ENCODE measurements around the gene GCNT2.
"Not testable (repeated sequence)": the region's sequence is repeated elsewhere in the genome, so short reads cannot be mapped to it uniquely, and the experiment has no call there.

Gene GCNT2

DNA sequence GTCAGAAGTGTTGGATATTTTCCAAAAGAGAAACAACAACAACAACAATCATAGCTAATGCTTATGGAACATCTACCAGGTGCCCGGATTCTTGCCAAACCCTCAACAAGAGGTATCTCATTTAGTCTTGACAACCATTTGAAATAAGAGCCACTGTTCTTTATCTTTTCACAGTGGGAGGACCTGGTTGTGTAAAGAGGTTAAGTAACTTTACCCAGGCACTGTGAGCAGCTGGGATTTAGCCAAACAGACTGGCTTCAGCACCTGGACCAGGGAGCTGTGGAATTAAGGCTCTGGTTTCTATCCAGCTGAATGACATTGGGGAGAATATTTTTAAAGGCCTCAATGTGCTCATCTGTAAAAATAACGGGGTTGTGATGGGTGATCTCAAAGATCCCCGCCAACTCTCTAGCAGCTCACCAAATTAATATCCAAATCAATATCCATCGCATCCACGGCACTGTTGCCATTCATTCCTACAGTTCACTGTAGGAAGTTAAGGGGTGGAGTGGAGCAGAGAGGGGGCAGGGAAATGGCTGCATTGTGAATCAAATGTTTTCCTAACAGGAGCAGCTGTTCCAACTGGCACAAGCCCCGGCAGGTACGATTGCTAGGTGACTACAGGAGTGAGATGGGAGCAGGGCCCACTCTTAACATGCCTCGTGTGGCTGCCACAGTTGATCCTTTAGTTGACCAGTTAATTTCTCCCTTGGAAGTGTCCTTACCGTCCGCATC is 61.8 kb downstream of the GCNT2 start:
- no peak for DNase-seq

DNA sequence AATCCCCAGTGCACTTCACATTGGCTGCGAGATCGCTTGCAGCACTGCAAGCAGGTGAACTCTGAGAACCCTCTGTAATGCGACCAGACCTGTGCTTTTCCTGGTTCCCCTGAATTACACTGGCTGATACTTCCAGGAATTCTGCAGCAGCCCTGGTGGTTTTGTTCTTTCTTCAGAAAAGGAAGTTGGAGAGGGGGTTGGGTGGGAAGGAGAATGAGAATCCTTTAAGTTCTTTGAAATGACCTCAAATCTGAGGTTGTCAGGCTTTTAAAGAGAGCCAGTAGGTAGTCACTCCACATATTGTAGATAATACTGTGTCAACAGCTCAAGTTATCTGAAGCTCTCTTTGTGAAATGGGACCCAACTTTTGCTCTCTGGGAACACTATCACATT is 62.4 kb downstream of the GCNT2 start:
- DNase-seq: no peak

DNA sequence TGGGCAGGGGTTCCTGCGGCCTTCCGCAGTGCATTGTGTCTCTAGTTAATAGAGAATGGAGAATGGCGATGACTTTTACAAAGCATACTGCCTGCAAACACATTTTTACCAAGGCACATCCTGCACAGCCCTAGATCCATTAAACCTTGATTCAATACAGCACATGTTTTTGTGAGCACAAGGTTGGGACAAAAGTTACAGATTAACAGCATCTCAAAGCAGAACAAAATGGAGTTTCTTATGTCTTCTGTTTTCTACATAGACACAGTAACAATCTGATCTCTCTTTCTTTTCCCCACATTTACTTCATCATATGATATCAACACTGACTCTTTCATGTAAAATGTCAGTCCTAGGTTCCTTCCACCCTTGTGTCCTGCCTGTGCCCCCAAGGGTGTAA is 63.5 kb downstream of the GCNT2 start:
- DNase-seq: no peak

DNA sequence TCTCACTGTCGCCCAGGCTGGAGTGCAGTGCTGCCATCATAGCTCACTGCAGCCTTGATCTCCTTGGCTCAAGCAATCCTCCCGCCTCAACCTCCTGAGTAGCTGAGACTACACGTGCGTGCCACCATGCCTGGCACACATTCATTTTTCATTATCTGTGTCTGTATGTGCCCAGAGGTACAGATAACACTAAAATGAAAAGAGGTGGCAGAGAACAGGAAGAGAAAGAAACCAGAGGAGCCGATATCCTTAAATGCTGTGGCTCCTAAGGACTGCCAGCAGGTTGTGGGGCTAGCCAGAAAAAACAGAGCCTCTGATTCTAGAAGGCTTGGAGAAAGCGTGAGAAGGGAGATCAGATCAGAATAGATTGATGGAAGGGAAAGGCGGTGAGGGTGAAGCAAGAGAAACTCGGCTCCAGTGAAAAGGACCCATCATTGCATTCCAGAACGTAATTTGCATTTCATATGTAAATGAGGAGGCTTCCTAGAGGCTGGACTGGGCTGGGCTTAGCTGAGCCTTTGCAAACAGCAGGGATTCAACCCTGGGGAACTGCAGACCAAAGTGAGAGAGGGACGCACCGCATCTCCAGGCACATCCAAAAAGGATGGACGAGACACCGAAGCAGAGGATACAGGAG is 64.2 kb downstream of the GCNT2 start:
- no peak for DNase-seq

DNA sequence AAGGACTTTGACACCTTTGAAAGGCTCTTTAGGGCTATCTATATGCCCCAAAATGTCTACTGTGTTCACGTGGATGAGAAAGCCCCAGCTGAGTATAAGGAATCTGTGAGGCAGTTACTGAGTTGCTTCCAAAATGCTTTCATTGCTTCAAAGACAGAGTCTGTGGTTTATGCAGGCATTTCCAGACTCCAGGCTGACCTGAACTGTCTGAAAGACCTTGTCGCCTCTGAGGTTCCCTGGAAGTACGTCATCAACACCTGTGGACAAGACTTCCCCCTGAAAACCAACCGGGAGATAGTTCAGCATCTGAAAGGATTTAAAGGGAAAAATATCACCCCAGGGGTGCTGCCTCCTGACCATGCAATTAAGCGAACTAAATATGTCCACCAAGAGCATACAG is 65.2 kb downstream of the GCNT2 start:
- DNase-seq: no peak

DNA sequence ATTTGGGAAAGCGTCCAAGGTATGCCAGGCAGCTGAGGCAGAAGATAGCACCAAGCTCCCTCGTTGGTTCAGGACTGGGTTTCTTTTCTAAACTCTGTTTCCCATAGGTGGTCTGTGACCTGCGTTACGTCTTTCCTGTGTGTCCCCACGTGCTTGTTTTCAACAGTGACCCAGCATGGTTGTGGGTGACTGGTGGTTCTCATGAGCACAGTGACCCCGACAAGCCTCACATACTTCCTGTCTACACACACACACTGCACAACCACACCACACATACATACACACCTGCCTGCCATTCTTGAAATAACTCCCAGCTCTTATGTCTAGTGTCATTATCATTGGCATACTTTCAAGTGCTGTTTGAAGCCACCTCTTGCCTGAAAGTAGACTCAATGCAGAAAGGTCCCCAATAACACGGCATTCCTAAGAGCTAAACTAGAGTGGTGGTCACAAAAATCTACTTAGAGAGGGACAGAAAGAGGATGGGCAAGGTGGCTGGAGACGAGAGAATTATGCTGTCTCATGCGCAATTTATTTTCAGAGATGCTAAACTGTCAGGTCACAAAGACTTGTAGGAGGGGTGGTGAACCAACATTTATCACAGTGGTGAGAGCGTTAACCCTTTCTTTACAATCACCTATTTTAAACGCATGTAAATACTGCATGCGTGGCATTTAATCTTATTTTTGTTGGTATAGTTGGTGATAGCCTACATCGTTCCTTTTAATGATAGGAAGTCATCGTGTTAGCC is 66.7 kb downstream of the GCNT2 start:
- peak in 1 of 2 donors; percentile 7 for DNase-seq

DNA sequence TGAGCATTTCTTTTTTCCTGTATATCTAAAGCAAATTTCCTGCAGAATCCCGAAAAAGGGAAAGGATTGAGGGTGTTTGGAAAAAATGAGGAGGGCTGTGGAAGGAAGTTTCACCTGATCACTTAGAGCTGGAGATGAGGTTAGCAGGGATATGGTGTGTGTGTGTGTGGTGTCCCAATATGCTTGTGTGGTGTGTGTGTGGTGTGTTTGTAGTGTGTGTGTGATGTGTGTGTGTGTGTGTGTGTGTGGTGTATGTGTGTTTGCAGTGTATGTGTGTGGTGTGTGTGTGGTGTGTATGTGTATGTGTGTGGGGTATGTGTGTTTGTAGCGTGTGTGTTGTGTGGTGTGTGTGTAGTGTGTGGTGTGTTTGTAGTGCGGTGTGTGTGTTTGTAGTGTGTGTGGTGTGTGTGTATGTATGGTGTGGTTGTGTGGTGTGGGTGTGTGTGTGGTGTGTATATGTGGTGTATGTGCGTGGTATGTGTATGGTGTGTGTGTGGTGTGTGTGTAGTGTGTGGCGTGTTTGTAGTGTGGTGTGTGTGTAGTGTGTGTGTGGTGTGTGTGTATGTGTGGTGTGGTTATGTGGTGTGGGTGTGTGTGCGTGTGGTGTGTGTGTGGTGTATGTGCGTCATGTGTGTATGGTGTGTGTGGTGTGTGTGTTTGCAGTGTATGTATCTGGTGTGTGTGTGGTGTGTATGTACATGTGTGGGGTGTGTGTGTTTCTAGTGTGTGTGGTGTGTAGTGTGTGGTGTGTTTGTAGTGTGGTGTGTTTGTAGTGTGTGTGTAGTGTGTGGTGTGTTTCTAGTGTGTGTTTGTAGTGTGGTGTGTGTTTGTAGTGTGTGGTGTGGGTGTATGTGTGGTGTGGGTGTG is 67.6 kb downstream of the GCNT2 start:
- no peak for DNase-seq

DNA sequence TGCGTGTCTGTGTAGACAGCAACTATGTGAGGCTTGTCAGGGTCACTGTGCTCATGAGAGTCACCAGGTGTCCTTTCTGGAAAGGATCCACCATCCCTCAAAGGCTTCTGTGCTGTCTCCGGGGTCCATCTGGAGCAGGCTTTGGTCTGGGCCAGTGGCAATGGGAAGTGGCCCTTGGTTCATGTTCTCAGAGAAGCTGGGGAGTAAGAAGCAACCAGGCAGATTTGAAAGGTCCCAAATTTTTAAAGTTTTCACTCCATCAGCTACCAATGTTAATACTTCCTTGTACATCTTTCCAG is 68.2 kb downstream of the GCNT2 start:
- DNase-seq: no peak

DNA sequence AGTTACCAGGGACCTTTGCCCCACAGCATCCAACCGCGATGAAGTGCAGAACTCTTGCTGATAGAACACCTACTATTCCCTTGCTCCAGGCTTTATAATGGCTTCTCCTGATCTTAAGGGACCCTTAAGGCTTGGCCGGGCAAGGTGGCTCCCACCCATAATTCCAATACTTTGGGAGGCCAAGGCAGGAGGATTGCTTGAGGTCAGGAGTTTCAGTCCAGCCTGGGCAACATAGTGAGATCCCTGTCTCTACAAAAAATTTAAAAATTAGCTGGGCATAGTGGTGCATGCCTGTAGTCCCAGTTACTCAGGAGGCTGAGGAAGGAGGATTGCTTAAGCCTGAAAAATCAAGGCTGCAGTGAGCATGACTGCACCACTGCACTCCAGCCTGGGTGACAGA is 68.8 kb downstream of the GCNT2 start:
- no peak for DNase-seq

DNA sequence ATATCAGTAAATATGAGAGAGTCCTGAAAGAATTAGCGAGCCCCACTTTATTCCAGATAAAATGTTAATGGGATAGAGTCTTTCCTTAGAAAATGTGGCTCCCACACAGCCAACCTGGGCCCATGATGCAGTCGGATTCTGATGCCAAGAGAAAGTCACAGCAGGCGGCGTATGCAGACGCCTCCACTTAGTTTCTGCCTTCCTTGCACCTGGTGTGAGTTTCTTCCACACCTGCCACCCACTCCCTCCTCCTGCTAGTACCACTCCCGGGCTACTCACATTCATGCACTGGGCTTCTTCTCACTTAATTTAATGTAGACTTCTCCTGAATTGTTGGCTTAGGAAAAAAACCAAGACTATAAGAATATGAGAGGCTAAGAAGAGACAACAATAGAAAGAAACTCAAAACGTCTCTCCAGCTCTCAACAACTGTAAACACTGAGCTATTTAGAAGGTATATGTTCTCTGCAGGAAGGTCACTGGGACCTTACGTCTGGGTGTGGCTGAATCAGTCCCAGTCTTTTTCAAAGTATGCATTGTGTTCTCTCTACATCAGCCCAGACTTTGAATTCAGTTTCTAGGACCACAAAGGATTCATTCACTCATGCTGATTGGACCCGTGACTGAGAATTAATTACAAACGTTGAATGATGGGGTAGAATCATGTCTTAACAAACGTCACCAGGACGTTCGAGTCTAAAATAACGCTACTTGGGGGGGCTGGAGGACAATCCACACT is 70.4 kb downstream of the GCNT2 start:
- DNase-seq: no peak

DNA sequence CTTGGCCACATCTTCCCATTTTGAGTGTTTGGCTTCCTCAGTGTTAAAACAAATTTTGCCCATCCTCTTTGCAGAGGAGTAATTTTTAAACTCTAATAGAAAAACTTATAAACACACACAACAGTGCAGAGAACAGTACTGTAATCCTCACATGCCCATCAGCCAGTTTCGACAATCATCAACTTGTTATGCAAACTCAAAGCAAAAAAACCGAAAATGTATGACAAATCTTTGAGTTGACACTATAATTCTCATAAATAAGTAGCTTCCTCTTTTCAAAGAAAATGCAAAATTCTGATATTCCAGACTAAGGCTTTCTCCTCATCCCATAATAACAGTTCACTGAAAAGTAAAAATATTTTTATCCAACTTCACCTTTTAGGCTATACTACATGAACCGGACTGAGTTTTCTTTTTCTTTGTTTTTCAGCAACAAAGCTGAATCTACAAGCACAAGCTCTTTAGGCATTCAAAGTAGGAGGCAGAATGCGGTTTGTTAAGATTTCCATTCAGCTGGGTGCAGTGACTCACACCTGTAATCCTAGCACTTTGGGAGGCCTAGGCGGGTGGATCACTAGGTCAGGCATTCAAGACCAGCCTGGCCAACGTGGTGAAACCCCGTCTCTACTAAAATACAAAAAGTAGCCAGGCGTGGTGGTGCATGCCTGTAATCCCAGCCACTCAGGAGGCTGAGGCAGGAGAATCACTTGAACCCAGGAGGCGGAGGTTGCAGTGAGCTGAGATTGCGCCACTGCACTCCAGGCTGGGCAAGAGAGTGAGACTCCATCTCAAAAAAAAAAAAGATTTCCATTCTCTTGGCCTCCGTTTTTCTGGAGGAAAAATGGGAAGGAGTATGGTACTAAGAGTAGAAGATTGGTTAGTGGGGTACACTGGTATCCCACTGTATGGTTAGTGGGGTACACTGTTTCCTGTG is 74.8 kb downstream of the GCNT2 start:
- peak in 1 of 2 donors; percentile 26 for DNase-seq

DNA sequence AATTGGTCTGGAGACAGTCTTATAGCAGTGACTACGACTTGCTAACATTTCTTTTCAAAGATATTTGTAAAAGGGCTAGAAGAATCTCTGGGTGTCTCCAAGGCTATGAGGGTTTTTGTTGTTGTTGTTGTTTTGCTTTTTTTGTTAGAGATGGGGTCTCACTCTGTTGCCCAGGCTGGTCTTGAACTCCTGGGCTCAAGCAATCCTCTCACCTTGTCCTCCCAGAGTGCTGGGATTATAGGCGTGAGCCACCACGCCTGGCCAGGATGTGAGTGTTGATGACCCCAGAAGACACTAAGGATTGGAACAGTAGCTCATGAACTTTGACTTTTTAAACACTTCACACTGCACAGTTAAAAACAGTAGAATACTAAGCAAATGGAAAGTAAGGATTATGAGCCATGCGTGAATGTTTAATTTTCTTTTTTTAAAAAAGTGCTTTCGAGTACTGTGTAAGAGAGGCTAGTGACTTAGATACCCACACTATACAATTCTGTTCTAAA is 76.4 kb downstream of the GCNT2 start:
- DNase-seq: no peak

DNA sequence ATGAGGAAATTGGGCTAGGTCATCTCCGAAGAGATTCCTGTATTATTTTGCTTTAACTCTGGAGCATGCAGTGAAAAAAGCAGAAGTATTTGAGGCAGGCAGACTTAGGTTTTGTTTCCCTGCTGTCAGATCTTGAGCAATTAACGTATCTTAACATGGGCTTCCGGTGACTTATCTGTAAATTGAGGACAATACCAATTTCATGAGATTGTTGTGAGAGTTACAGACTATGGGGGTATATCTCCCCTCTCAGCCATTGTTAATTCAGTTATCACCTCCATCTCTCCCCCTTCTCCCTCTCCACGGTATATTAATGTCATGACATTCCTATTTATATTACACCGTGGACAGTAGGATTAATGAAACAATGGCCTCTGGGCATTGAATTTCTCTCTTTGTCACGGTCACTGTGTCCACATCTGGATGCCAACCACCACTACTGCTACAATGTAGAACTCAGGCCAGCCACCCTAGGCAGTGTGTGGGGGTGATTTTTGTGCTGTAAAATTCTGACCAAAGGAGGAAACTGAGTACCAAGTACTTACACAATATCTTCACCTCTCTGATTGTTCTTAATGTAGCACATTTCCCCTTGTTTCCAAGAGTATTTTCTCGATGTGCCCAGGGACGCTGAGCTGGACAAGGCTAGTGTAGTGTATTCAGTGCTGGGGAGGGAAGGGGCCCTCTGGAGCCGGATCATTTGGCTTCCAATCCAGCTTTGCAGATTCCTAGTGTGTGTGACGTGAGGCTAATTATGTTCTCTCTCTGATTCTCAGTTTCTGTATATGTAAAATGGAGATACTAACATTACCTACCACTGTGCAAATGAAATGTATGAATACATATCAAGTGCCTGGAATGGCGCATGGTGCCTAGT is 77.2 kb downstream of the GCNT2 start:
- no peak for DNase-seq

DNA sequence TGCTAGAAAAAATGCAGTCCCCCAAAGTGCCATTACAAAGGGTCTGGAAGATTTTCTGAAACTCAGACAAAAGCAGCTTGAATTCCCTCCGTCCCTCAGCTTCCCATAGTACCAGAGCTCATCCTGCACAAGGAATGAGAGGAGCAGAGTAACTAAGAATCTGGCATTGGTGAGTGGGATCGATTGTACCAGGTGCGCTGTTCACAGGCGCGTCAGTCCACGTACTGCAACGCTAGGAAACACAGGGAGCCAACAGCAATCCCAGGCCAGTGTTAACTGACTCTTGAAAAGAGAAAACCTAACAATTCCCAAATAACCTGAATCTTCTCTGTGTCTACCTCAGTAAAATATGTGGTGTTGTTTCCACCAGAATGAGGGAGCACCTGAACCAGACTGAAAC is 77.9 kb downstream of the GCNT2 start:
- no peak for DNase-seq

DNA sequence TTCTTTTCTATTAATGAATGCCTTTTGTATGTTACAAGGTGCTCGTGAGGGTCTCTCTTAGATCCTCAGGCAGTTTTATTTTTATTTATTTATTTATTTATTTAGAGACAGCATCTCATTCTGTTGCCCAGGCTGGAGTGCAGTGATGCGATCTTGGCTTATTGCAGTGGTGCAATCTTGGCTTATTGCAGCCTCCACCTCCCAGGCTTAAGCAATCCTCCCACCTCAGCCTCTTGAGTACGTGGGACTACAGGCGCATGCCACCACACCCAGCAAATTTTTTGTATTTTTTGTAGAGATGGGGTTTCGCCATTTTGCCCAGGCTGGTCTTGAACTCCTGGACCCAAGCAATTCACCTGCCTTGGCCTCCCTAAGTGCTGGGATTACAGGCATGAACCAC is 79.5 kb downstream of the GCNT2 start:
- not testable (repeated sequence) for DNase-seq

DNA sequence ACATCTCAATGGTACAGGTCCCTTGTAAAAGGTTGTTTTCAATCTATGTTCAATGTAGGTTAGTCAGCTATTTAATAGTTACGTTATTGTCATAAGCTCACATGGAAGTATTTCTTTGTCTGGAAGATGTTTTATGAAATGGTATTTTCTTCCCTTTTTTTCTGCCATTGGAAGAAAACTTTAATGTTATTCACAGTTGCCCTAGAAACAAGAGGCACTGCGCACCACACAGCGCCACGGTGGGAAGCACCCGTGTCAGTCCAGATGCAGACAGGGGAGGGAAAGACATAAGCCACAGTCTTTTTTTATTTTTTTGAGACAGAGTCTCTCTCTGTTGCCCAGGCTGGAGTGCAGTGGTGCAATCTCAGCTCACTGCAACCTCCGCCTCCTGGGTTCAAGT is 82.1 kb downstream of the GCNT2 start:
- DNase-seq: peak in 1 of 2 donors; percentile 57

DNA sequence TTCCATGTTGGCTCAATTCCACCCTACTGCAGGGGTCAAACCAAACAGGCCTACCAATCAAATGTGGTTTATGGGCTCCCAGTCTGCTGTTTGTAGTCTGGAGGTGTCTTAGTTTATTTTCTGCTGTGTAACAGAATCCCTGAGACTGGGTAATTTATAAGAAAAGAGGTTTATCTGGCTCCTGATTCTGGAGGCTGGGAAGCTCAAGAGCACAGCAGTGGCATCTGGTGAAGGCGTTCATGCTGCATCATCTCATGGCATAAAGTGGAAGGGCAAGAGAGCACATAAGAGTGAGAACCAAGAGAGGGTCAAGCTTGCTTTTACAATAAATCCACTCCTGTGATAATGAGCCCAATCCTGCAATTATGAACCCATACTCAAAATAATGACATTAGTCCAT is 87.9 kb downstream of the GCNT2 start:
- no peak for DNase-seq

DNA sequence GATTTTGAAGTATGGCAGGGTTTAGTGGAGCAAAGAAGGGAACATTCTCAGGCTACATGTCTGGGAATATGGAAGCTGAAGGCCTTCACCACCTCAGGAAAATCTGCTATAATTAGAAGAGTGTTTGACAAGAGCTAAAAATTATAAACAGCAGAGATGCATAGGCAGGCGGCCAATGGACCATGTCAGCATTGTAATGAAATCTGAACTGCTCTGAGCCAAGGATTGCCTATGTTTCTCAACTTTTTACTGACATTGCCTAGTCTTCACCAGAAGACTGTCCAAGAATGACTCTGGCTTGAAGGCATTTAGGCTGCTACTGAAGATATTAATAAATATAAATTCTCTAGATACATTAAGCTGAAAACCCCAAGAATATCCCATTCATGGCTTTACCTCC is 89.1 kb downstream of the GCNT2 start:
- DNase-seq: no peak

DNA sequence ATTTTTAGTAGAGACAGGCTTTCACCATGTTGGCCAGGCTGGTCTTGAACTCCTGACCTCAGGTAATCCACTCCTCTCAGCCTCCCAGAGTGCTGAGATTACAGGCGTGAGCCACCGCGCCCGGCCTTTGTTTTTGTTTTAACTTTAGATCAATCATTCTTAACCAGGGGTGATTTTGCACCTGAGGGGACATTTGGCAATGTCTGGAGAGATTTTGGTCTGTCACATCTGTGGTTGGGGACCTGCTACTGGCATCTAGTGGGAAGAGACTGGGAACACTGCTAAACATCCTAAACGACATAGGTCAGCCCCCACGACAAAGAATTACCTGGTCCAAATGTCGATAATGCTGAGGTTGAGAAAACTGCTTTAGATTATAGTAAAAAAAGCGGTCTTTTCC is 91.0 kb downstream of the GCNT2 start:
- DNase-seq: no peak

DNA sequence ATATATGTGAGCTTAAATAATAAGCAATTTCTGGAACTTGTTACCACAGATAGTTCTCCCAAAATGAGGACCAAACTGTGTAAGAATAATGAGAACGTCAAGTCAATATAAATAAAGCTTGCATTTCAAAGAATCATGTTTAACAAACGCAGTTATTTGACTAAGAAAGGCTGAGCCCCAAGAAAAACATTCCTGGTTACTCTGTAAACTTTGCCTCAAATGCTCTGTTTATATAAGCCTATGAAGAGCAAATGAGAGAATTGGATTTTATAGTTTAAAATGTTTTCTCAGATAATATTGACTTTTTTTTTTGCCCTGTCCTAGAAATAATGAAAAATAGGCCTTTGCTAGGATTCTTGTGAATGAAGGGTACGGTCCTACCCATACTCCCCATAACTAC is 91.9 kb downstream of the GCNT2 start:
- DNase-seq: no peak
